ENCODE data around the gene ROCK2. TPM values are rescaled to one million over a fixed set of nuclear protein-coding genes. Genes with fewer than 3 reads are reported as not detected.

ROCK2 gene
- total and polyA plus RNA-seq, 2 of the 13 experiments (the other 11 are each of a cell fraction or from before 2014, with no cell fraction given) = 38.1 to 119 TPM

DNA sequence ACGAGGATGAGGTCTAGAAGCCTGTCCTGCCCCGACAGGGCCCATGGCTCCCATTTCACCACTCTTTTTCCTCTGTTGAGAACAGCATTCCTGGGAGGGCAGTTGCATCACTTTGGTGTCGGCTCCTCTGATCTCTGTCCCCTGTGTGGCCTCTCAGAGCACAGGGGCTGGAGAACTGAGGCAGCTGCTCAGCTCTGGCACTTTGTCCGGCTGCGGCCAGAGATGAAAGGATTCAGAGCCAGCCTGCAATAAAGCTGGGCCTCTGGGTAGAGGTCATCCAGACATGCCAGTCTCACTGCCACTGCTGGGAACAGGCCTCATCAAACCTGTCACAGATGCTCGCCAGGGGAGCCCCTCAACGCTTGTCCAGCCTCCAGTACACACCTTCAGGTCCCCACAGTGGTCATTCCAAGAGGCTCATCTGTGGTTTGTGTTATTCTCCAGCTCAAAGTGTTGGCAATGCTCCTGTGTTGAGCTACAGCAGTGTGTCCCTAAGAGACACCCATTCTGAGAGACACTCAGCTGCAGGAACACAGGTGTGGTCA lies 13.1 kb upstream of the ROCK2 start (continued):
- TF ChIP-seq, protein P1, sequence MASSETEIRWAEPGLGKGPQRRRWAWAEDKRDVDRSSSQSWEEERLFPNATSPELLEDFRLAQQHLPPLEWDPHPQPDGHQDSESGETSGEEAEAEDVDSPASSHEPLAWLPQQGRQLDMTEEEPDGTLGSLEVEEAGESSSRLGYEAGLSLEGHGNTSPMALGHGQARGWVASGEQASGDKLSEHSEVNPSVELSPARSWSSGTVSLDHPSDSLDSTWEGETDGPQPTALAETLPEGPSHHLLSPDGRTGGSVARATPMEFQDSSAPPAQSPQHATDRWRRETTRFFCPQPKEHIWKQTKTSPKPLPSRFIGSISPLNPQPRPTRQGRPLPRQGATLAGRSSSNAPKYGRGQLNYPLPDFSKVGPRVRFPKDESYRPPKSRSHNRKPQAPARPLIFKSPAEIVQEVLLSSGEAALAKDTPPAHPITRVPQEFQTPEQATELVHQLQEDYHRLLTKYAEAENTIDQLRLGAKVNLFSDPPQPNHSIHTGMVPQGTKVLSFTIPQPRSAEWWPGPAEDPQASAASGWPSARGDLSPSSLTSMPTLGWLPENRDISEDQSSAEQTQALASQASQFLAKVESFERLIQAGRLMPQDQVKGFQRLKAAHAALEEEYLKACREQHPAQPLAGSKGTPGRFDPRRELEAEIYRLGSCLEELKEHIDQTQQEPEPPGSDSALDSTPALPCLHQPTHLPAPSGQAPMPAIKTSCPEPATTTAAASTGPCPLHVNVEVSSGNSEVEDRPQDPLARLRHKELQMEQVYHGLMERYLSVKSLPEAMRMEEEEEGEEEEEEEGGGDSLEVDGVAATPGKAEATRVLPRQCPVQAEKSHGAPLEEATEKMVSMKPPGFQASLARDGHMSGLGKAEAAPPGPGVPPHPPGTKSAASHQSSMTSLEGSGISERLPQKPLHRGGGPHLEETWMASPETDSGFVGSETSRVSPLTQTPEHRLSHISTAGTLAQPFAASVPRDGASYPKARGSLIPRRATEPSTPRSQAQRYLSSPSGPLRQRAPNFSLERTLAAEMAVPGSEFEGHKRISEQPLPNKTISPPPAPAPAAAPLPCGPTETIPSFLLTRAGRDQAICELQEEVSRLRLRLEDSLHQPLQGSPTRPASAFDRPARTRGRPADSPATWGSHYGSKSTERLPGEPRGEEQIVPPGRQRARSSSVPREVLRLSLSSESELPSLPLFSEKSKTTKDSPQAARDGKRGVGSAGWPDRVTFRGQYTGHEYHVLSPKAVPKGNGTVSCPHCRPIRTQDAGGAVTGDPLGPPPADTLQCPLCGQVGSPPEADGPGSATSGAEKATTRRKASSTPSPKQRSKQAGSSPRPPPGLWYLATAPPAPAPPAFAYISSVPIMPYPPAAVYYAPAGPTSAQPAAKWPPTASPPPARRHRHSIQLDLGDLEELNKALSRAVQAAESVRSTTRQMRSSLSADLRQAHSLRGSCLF (CRISPR knock-in tag; IDR thresholded peaks at IDR 0.05; ENCODE audit: borderline replicate concordance) = peak; percentile 82; the same call in 1 of the 2 replicates
- TF ChIP-seq PPARG (CRISPR knock-in tag; conservative IDR thresholded peaks at IDR 0.05) = peak; percentile 98
- TF ChIP-seq, protein P2, sequence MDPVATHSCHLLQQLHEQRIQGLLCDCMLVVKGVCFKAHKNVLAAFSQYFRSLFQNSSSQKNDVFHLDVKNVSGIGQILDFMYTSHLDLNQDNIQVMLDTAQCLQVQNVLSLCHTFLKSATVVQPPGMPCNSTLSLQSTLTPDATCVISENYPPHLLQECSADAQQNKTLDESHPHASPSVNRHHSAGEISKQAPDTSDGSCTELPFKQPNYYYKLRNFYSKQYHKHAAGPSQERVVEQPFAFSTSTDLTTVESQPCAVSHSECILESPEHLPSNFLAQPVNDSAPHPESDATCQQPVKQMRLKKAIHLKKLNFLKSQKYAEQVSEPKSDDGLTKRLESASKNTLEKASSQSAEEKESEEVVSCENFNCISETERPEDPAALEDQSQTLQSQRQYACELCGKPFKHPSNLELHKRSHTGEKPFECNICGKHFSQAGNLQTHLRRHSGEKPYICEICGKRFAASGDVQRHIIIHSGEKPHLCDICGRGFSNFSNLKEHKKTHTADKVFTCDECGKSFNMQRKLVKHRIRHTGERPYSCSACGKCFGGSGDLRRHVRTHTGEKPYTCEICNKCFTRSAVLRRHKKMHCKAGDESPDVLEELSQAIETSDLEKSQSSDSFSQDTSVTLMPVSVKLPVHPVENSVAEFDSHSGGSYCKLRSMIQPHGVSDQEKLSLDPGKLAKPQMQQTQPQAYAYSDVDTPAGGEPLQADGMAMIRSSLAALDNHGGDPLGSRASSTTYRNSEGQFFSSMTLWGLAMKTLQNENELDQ (CRISPR knock-in tag; IDR thresholded peaks at IDR 0.05; ENCODE audit: borderline replicate concordance) = peak; percentile 92; the same call in 1 of the 2 replicates
- peak; percentile 89 for TF ChIP-seq JUN (CRISPR knock-in tag; IDR thresholded peaks at IDR 0.05)
- no peak for TF ChIP-seq ARNT (IDR thresholded peaks at IDR 0.05)
- TF ChIP-seq ZNF468 (CRISPR knock-in tag; IDR thresholded peaks at IDR 0.05) = peak; percentile 61; the same call in 1 of the 2 replicates
- no peak for TF ChIP-seq SETDB1 (CRISPR knock-in tag; IDR thresholded peaks at IDR 0.05; ENCODE audit: borderline replicate concordance)
- TF ChIP-seq SMARCE1 (IDR thresholded peaks at IDR 0.05; ENCODE audit: borderline replicate concordance) = peak; percentile 63; the same call in 1 of the 2 replicates
- peak; percentile 92; the same call in 1 of the 2 replicates for TF ChIP-seq ZNF773 (CRISPR knock-in tag; IDR thresholded peaks at IDR 0.05; ENCODE audit: borderline replicate concordance)
- TF ChIP-seq HMG20B (CRISPR knock-in tag; conservative IDR thresholded peaks at IDR 0.05) = peak; percentile 99
- peak; percentile 30; the same call in 1 of the 2 replicates for TF ChIP-seq ZNF549 (CRISPR knock-in tag; IDR thresholded peaks at IDR 0.05)
- TF ChIP-seq PCBP1 (IDR thresholded peaks at IDR 0.05; ENCODE audit: borderline replicate concordance, low read depth, low read length) = 0 out of 2 replicates have a peak, but pooled peaks have one; percentile 37
- peak; percentile 98; the same call in 1 of the 2 replicates for TF ChIP-seq TOE1 (CRISPR knock-in tag; IDR thresholded peaks at IDR 0.05)
- peak; percentile 99 for TF ChIP-seq SAP130 (CRISPR knock-in tag; IDR thresholded peaks at IDR 0.05; ENCODE audit: low read depth)
- TF ChIP-seq, protein P3, sequence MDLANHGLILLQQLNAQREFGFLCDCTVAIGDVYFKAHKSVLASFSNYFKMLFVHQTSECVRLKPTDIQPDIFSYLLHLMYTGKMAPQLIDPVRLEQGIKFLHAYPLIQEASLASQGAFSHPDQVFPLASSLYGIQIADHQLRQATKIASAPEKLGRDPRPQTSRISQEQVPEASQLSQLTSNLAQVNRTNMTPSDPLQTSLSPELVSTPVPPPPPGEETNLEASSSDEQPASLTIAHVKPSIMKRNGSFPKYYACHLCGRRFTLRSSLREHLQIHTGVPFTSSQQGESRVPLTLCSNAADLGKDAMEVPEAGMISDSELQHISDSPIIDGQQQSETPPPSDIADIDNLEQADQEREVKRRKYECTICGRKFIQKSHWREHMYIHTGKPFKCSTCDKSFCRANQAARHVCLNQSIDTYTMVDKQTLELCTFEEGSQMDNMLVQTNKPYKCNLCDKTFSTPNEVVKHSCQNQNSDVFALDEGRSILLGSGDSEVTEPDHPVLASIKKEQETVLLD (CRISPR knock-in tag; IDR thresholded peaks at IDR 0.05; ENCODE audit: low read depth) = peak; percentile 85
- TF ChIP-seq ZNF672 (CRISPR knock-in tag; IDR thresholded peaks at IDR 0.05) = 0 out of 2 replicates have a peak, but pooled peaks have one; percentile 73
- TF ChIP-seq ZNF256 (CRISPR knock-in tag; conservative IDR thresholded peaks at IDR 0.05) = peak; percentile 96; the same call in 1 of the 2 replicates
- peak; percentile 83 for TF ChIP-seq GATAD1 (CRISPR knock-in tag; IDR thresholded peaks at IDR 0.05)
- TF ChIP-seq HNRNPL (IDR thresholded peaks at IDR 0.05; ENCODE audit: low read depth, low read length) = peak; percentile 100
- TF ChIP-seq ZNF883 (CRISPR knock-in tag; IDR thresholded peaks at IDR 0.05; ENCODE audit: not compliant biosample characterization) = peak; percentile 88
- 0 out of 2 replicates have a peak, but pooled peaks have one; percentile 68 for TF ChIP-seq ZNF180 (CRISPR knock-in tag; IDR thresholded peaks at IDR 0.05; ENCODE audit: borderline replicate concordance, low read depth)
- no peak; the same call in none of the 2 replicates for TF ChIP-seq MBD4 (IDR thresholded peaks at IDR 0.05; ENCODE audit: borderline replicate concordance, low read length)
- TF ChIP-seq ZNF430 (CRISPR knock-in tag; IDR thresholded peaks at IDR 0.05) = peak; percentile 100

Measured in HepG2 (cell line).